Mononuclear cell (primary cell): ENCODE data around the gene MRS2. TPM values are rescaled to one million over a fixed set of nuclear protein-coding genes. Genes with fewer than 3 reads are reported as not detected.

Source experiments
- H3K27me3 ChIP-seq: 2 replicates; pipeline ENCODE4 v1.6.0; 2011; ENCODE audit warnings: low read length, control low read depth; ENCODE audit not compliant: insufficient read depth
- H3K4me1 ChIP-seq: 2 replicates; pipeline ENCODE4 v1.5.1; 2011; ENCODE audit warnings: mild to moderate bottlenecking, low read length, control low read depth; ENCODE audit not compliant: insufficient read depth
- H3K4me3 ChIP-seq: 2 replicates; pipeline ENCODE4 v1.5.1; 2011; ENCODE audit warnings: mild to moderate bottlenecking, low read length, moderate library complexity
- H3K9me3 ChIP-seq: 2 replicates; pipeline ENCODE4 v1.5.1; 2011; ENCODE audit warnings: low read depth, mild to moderate bottlenecking, control low read depth, low read length
- total RNA-seq: library from RNA; depleted of rRNA; stranded (reverse); fragments of >200 nt; gene quantifications from one replicate; pipeline ENCODE4 v1.2.3, GENCODE V29; 2012

MRS2 gene
- total RNA-seq, 1 donor: 6.7 TPM

DNA sequence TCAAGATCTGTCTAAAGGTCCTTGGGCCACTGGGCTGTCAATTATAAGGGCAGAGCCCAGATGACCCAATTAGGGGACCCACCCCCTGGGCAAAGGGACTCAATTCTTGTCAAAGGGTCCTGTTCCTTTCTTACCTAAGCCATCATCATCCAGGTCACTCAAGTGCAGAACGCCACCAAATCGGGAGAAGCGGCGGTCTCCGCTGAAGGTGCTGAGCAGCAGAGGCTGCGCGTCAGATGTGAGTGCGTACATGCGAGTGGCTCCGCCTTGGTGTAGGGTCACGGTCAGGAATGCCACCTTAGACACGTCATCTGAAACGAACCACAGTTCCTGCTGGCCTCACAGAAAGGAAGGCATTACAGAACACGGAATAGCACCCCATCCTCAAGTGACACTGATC is 34.2 kb downstream of the MRS2 start:
- H3K4me1 ChIP-seq: no peaks in the 10 kb centered on the region
- no peak overlapping the region for H3K4me3 ChIP-seq
- H3K9me3 ChIP-seq: no peaks in the 10 kb centered on the region
- no peaks in the 10 kb centered on the region for H3K27me3 ChIP-seq

- Histone ChIP-seq H3K27me3 (no peaks in the 10 kb centered on the region), H3K4me3 (no peak overlapping the region), H3K4me1 (no peaks in the 10 kb centered on the region), H3K9me3 (no peaks in the 10 kb centered on the region)
Observed at GRCh38 chr6:24439858-24440539, 37.3 kb downstream of the MRS2 start.

DNA sequence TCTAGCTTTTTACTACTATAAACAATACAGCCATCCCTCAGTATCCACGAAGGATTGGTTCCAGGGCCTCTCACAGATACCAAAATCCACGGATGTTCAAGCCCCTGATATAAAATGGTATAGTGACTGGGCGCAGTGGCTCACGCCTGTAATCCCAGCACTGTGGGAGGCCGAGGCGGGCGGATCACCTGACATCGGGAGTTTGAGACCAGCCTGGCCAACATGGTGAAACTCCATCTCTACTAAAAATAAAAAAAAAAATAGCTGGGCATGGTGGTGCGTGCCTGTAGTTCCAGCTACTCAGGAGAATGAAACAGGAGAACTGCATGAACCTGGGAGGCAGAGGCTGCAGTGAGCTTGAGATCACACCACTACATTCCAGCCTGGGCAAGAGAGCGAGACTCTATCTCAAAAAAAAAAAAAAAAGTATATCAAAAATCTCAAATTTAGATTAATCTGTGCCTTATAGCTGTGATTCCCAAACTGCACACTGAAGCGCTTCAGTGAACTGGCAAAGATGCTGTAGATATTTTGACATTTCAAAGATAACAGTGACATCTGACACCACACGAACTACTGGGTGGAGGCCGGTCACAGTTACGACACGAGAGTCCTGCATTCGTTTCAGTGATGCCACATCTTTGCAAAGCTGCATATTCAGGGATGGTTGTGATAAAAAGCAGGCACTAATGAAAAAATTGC is 38.3 kb downstream of the MRS2 start:
- H3K4me1 ChIP-seq: no peaks in the 10 kb centered on the region
- H3K27me3 ChIP-seq: no peaks in the 10 kb centered on the region
- no peak overlapping the region for H3K4me3 ChIP-seq
- no peaks in the 10 kb centered on the region for H3K9me3 ChIP-seq

- H3K9me3 ChIP-seq: no peaks in the 10 kb centered on the region
- H3K4me3 ChIP-seq: no peak overlapping the region
- H3K4me1 ChIP-seq: no peaks in the 10 kb centered on the region
- no peaks in the 10 kb centered on the region for H3K27me3 ChIP-seq
Observed at GRCh38 chr6:24441599-24441904, 38.8 kb downstream of the MRS2 start.

GRCh38 chr6:24444588-24444987 is 41.9 kb downstream of the MRS2 start:
- H3K27me3 ChIP-seq: no peaks in the 10 kb centered on the region
- H3K9me3 ChIP-seq: no peaks in the 10 kb centered on the region
- H3K4me1 ChIP-seq: no peaks in the 10 kb centered on the region
- H3K4me3 ChIP-seq: no peak overlapping the region

- Histone ChIP-seq H3K27me3 (no peaks in the 10 kb centered on the region), H3K9me3 (no peaks in the 10 kb centered on the region), H3K4me1 (no peaks in the 10 kb centered on the region), H3K4me3 (no peak overlapping the region)
Observed at GRCh38 chr6:24445704-24446103, 43.0 kb downstream of the MRS2 start.

- Histone ChIP-seq H3K27me3 (no peaks in the 10 kb centered on the region), H3K4me1 (no peaks in the 10 kb centered on the region), H3K4me3 (no peak overlapping the region), H3K9me3 (no peaks in the 10 kb centered on the region)
Observed at GRCh38 chr6:24446670-24447069, 43.9 kb downstream of the MRS2 start.

DNA sequence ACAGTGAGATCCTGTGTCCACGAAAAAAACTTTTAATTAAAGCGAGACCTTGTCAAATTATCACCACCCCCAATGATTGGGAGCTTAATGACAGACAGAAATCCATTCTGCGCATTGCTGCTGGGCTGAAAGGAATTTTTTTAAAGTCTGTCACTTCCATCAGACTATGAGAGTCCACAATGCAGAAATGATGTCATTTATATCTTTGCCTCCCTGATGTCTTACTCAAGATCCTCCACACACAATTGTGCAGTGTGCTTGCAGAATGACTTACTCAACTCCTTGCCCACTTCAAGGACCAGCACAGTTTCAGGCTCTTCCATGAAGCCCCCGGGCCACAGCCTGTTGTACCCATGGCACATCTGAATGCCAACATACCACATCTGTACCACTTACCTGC is 45.7 kb downstream of the MRS2 start:
- no peaks in the 10 kb centered on the region for H3K4me1 ChIP-seq
- no peaks in the 10 kb centered on the region for H3K9me3 ChIP-seq
- no peaks in the 10 kb centered on the region for H3K27me3 ChIP-seq
- no peak overlapping the region for H3K4me3 ChIP-seq

- no peaks in the 10 kb centered on the region for H3K9me3 ChIP-seq
- no peaks in the 10 kb centered on the region for H3K4me1 ChIP-seq
- no peaks in the 10 kb centered on the region for H3K27me3 ChIP-seq
- H3K4me3 ChIP-seq: no peak overlapping the region
Observed at GRCh38 chr6:24448828-24449525, 46.2 kb downstream of the MRS2 start.

DNA sequence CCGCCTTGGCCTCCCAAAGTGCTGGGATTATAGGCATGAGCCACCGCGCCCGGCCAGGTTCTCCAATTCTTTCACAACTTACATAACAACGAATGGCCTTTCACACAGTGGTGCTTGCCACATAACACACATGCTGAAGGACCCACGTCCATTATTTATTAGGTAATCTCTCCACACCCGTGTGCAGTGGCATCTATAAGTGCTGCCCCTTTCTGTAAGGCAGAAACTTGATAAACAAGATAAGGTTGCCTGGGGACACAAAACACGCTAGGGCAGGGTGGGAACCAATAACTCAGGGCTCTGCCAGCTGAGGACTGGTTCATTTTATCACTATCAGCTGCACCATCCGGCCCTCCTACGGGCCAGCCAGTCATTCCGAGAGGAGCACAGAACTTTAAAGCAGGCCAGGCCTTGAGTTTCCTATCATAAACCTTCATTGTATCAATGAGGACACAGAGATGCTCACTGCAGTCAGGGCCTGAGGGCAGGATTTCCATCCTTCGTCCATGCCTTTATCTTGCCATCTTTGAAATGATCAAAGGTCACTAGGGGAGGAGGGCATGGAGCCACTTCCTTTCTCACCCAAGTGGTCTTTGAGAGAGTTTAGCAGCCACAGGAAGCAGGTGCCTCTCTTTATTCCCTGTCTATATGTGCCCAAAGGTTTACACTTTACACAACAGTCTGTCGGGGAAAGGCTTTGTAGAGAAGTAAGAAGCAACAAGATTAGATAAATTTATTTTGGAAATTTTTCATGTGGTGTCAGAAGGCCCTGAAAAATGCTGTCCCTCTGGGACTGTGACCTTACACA is 49.0 kb downstream of the MRS2 start:
- Histone ChIP-seq H3K4me3 (no peak overlapping the region), H3K4me1 (no peaks in the 10 kb centered on the region), H3K27me3 (no peaks in the 10 kb centered on the region), H3K9me3 (no peaks in the 10 kb centered on the region)

GRCh38 chr6:24453921-24454320 is 51.2 kb downstream of the MRS2 start:
- H3K9me3 ChIP-seq: no peaks in the 10 kb centered on the region
- no peak overlapping the region for H3K4me3 ChIP-seq
- H3K27me3 ChIP-seq: no peaks in the 10 kb centered on the region
- no peaks in the 10 kb centered on the region for H3K4me1 ChIP-seq

DNA sequence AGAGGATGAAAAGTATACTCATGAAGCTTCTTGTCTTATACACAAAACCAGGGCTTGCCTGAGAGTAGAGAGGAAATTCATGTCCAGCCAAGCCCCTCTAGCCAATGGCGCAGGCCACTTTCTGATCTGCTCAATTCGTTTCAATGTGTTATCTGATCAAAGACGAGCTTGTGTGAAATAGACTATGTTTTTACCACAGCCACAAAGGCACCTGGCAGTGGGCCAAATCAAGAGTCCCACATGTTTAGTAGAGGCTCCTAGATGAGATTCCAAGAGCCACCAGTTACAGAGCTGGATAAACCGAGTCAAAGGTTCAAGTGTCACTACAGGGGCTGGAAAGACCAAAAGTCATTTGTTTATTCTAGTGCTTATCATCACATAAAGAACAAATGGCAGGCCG is 51.7 kb downstream of the MRS2 start:
- Histone ChIP-seq H3K4me1 (no peaks in the 10 kb centered on the region), H3K27me3 (no peaks in the 10 kb centered on the region), H3K4me3 (no peak overlapping the region), H3K9me3 (no peaks in the 10 kb centered on the region)

DNA sequence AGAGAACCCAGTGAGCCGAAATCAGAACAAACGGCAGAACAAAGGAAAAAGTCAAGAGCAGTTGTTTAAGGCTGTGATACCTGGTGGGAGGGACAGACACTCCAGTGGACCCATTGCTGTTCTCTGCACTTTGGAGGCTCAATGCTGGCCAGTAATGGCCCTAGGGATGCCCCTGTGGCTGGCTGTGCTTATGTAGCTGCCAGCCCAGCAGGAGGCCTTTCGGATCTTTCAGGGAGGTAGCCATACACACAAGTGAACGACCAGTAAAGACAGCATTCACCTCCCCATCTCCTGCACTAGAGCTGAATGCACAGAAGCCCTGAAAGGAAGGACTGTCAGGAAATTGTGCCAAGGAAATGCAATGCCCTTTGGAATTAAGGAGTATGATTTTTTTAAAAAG is 52.3 kb downstream of the MRS2 start:
- Histone ChIP-seq H3K4me3 (no peak overlapping the region), H3K27me3 (no peaks in the 10 kb centered on the region), H3K9me3 (no peaks in the 10 kb centered on the region), H3K4me1 (no peaks in the 10 kb centered on the region)

GRCh38 chr6:24458134-24458533 is 55.4 kb downstream of the MRS2 start:
- Histone ChIP-seq H3K27me3 (no peaks in the 10 kb centered on the region), H3K4me1 (no peaks in the 10 kb centered on the region), H3K9me3 (no peaks in the 10 kb centered on the region), H3K4me3 (no peak overlapping the region)

GRCh38 chr6:24458941-24459340 is 56.2 kb downstream of the MRS2 start:
- Histone ChIP-seq H3K27me3 (no peaks in the 10 kb centered on the region), H3K4me3 (no peak overlapping the region), H3K9me3 (no peaks in the 10 kb centered on the region), H3K4me1 (no peaks in the 10 kb centered on the region)
